GM10248 (cell line): Measurements from ENCODE around the gene CSNK1D.
"Not testable (repeated sequence)": the region's sequence is repeated elsewhere in the genome, so short reads cannot be mapped to it uniquely, and the experiment has no call there.

Experiments used
- CTCF ChIA-PET: fragments of 300-600 bp; sonication (Branson Sonifier 250); formaldehyde crosslinking; extraction: SDS; loops from one replicate; lab custom pipeline; 2021; ENCODE audit warnings: antibody characterized with exemption; lab: Yijun Ruan, JAX
- POLR2A ChIA-PET: fragments of 350-650 bp; sonication (Branson Sonifier 250); formaldehyde crosslinking; extraction: SDS; loops from one replicate; lab custom pipeline; 2020; ENCODE audit warnings: antibody characterized with exemption; lab: Yijun Ruan, JAX
- DNase-seq: peaks from one replicate; pipeline ENCODE4 v3.0.0; 2012; ENCODE audit errors: extremely low spot score
- CTCF ChIP-seq: IDR thresholded peaks from 2 replicates; pipeline ENCODE4 v1.5.1; 2012; ENCODE audit warnings: mild to moderate bottlenecking, low read depth; ENCODE audit errors: extremely low read depth, missing control alignments, control extremely low read depth

CSNK1D gene

GRCh38 chr17:82258555-82258954 lies 14.9 kb downstream of the CSNK1D start:
- POLR2A ChIA-PET = no interaction called here

GRCh38 chr17:82257473-82257872 lies 16.0 kb downstream of the CSNK1D start:
- ChIA-PET POLR2A (no interaction called here), CTCF (interaction anchor here (1.6 to 1.7 kb wide), 2 partner anchors 15 to 21 kb away, joined by 3 to 6 read pairs; no protein-coding TSS in a partner anchor)
- DNase-seq = no peak
- TF ChIP-seq CTCF = no peak

More at GRCh38 chr17:82258555-82258954, 14.9 kb downstream of the CSNK1D start:
- CTCF ChIA-PET = interaction anchor here (1.6 to 1.7 kb wide), 2 partner anchors 16 to 22 kb away, joined by 3 to 6 read pairs; no protein-coding TSS in a partner anchor
- TF ChIP-seq CTCF = no peak
- DNase-seq = no peak

- POLR2A ChIA-PET = interaction anchor here (0.6 kb wide), 1 partner anchor 154 kb away, joined by 3 read pairs; no protein-coding TSS in a partner anchor
- CTCF ChIA-PET = interaction anchor here (1.4 to 2.9 kb wide), 2 partner anchors 10 to 21 kb away, joined by 8 to 9 read pairs; no protein-coding TSS in a partner anchor
- no peak for TF ChIP-seq CTCF
- DNase-seq = no peak
These were observed 17.1 kb downstream of the CSNK1D start for GRCh38 chr17:82256242-82256885.

GRCh38 chr17:82255402-82255972 lies 18.0 kb downstream of the CSNK1D start:
- ChIA-PET POLR2A (interaction anchor here (0.9 to 1.2 kb wide), 2 partner anchors 14 to 27 kb away, joined by 3 to 6 read pairs; partner anchors contain the start of gene SLC16A3), CTCF (interaction anchor here (1.4 to 2.9 kb wide), 2 partner anchors 10 to 20 kb away, joined by 8 to 9 read pairs; no protein-coding TSS in a partner anchor)
- DNase-seq = no peak
- no peak for TF ChIP-seq CTCF

GRCh38 chr17:82254746-82255145 lies 18.8 kb downstream of the CSNK1D start:
- CTCF ChIA-PET = interaction anchor here (1.4 to 2.9 kb wide), 2 partner anchors 9 to 19 kb away, joined by 8 to 9 read pairs; no protein-coding TSS in a partner anchor
- POLR2A ChIA-PET = interaction anchor here (0.9 to 1.2 kb wide), 2 partner anchors 13 to 26 kb away, joined by 3 to 6 read pairs; partner anchors contain the start of gene SLC16A3
- DNase-seq = not testable (repeated sequence)

- POLR2A ChIA-PET, DNase-seq: not testable (repeated sequence)
- CTCF ChIA-PET = interaction anchor here (2.9 kb wide), 1 partner anchor 19 kb away, joined by 9 read pairs; no protein-coding TSS in a partner anchor
These were observed 19.4 kb downstream of the CSNK1D start for GRCh38 chr17:82254096-82254495.

GRCh38 chr17:82253179-82253544 lies 20.3 kb downstream of the CSNK1D start:
- DNase-seq = no peak
- no peak for TF ChIP-seq CTCF
- ChIA-PET POLR2A (interaction anchor here (0.5 kb wide), 1 partner anchor 142 kb away, joined by 3 read pairs; no protein-coding TSS in a partner anchor), CTCF (interaction anchor here (1.2 kb wide), 1 partner anchor 11 kb away, joined by 4 read pairs; no protein-coding TSS in a partner anchor)
